Endothelial cell of umbilical vein (primary cell): ENCODE results near the gene CXCL11. TPM values are rescaled to one million over a fixed set of nuclear protein-coding genes. Genes with fewer than 3 reads are reported as not detected.

Source experiments
- BruUV-seq: library from RNA; stranded (reverse); fragments of 400-500 nt; replicated peaks from 2 replicates; lab custom pipeline; 2021; lab: Mats Ljungman, UMichigan
- CTCF ChIA-PET: fragments of 300-600, 350-600 bp; sonication (Branson Sonifier 250); formaldehyde crosslinking; loops from one replicate; lab custom pipeline; 2021; ENCODE audit warnings: antibody characterized with exemption, inconsistent platforms; lab: Charles Lee
- POLR2A ChIA-PET: fragments of 300-600, 350-600 bp; sonication (Branson Sonifier 250); formaldehyde crosslinking; loops from one replicate; lab custom pipeline; 2021; ENCODE audit warnings: antibody characterized with exemption, inconsistent platforms; lab: Charles Lee
- DNase-seq: peaks from one replicate; pipeline ENCODE4 v3.0.0-alpha.2; 2011; ENCODE audit warnings: low read depth, low spot score
- FAIRE-seq: peaks from 2 replicates; lab custom pipeline; 2011; peaks lifted over from hg19 to GRCh38; lab: Jason Lieb, UNC
- H2AFZ ChIP-seq: 2 replicates; pipeline ENCODE4 v1.6.0; 2012; ENCODE audit warnings: low read depth, low read length, control low read depth, inconsistent platforms
- H3K27ac ChIP-seq: 2 replicates; pipeline ENCODE4 v1.5.1; 2011; ENCODE audit warnings: low read depth, mild to moderate bottlenecking, control low read depth, low read length, moderate library complexity; ENCODE audit not compliant: insufficient read depth
- H3K27me3 ChIP-seq, 2 experiments: 2 replicates each; pipeline versions ENCODE4 v1.6.0 to v1.6.1; 2011; ENCODE audit warnings: low read length in 2 of 2, mixed read lengths in 1 of 2; ENCODE audit not compliant: control insufficient read depth in 2 of 2, insufficient read depth in 2 of 2
- H3K36me3 ChIP-seq, 2 experiments: 2 replicates in 1 of 2; 3 replicates in 1 of 2; pipeline ENCODE4 v1.5.1; 2011; ENCODE audit warnings: low read length in 2 of 2, mild to moderate bottlenecking in 1 of 2, moderate library complexity in 1 of 2; ENCODE audit not compliant: control insufficient read depth in 2 of 2, insufficient read depth in 2 of 2; ENCODE audit errors: extremely low read depth in 1 of 2
- H3K4me1 ChIP-seq: 3 replicates; pipeline ENCODE4 v1.5.1; 2011; ENCODE audit warnings: mild to moderate bottlenecking, low read length; ENCODE audit not compliant: control insufficient read depth, insufficient read depth; ENCODE audit errors: extremely low read depth
- H3K4me2 ChIP-seq: 2 replicates; pipeline ENCODE4 v1.6.1; 2011; ENCODE audit warnings: low read length, control low read depth, mixed read lengths; ENCODE audit not compliant: insufficient read depth
- H3K4me3 ChIP-seq, 3 experiments: fragments of 200-600 bp in 1 of 3; sonication (generic), shearing (Covaris generic) in 1 of 3; replicated peaks in 1 of 3; 2 replicates each; pipeline ENCODE4 v1.5.1; 2011 to 2016; ENCODE audit warnings: control low read depth in 3 of 3, low read length in 3 of 3, mild to moderate bottlenecking in 2 of 3, inconsistent platforms in 1 of 3, low read depth in 1 of 3, moderate library complexity in 1 of 3; ENCODE audit not compliant: insufficient read depth in 1 of 3
- H3K79me2 ChIP-seq: 2 replicates; pipeline ENCODE4 v1.6.0; 2012; ENCODE audit warnings: low read length, inconsistent platforms; ENCODE audit not compliant: control insufficient read depth, insufficient read depth
- H3K9ac ChIP-seq: replicated peaks from 2 replicates; pipeline ENCODE3; 2011; ENCODE audit warnings: low read length, control low read depth; ENCODE audit not compliant: insufficient read depth; ENCODE audit errors: extremely low read depth
- H3K9me1 ChIP-seq: replicated peaks from 3 replicates; pipeline ENCODE4 v1.6.0; 2011; ENCODE audit warnings: mild to moderate bottlenecking, low read length; ENCODE audit not compliant: control insufficient read depth, insufficient read depth; ENCODE audit errors: extremely low read depth
- H3K9me3 ChIP-seq: replicated peaks from 2 replicates; pipeline ENCODE4 v1.5.1; 2012; ENCODE audit warnings: low read length, inconsistent platforms; ENCODE audit not compliant: control insufficient read depth, insufficient read depth
- H4K20me1 ChIP-seq: replicated peaks from 2 replicates; pipeline ENCODE3; 2011; ENCODE audit warnings: mild to moderate bottlenecking, low read length; ENCODE audit not compliant: control insufficient read depth, insufficient read depth; ENCODE audit errors: extremely low read depth
- EZH2 ChIP-seq: IDR thresholded peaks from 2 replicates; pipeline ENCODE4 v1.6.1; 2012; ENCODE audit warnings: borderline replicate concordance, low read depth, mild to moderate bottlenecking, moderate library complexity, low read length, inconsistent platforms; ENCODE audit not compliant: severe bottlenecking
- FOS ChIP-seq: IDR thresholded peaks from 2 replicates; pipeline ENCODE4 v1.6.1; 2011; ENCODE audit warnings: mild to moderate bottlenecking, low read length, moderate library complexity, borderline replicate concordance; ENCODE audit not compliant: insufficient read depth
- GATA2 ChIP-seq: IDR thresholded peaks from 2 replicates; pipeline ENCODE4 v1.7.0; 2011; ENCODE audit warnings: low read depth, mild to moderate bottlenecking, moderate library complexity, mixed read lengths, low read length; ENCODE audit not compliant: insufficient read length, insufficient read depth
- JUN ChIP-seq: IDR thresholded peaks from 2 replicates; pipeline ENCODE4 v1.6.1; 2011; ENCODE audit warnings: borderline replicate concordance, low read depth; ENCODE audit not compliant: insufficient read length, insufficient read depth
- MAX ChIP-seq: IDR thresholded peaks from 2 replicates; pipeline ENCODE4 v1.6.1; 2011; ENCODE audit not compliant: insufficient read depth, insufficient read length
- MYC ChIP-seq: IDR thresholded peaks from one replicate; pipeline ENCODE4 v1.6.1; 2011; ENCODE audit warnings: mild to moderate bottlenecking, low read depth, low read length
- POLR2A ChIP-seq: IDR thresholded peaks from 2 replicates; pipeline ENCODE4 v1.6.1; 2012; ENCODE audit warnings: low read depth, mild to moderate bottlenecking, control low read depth, low read length
- POLR2AphosphoS5 ChIP-seq: IDR thresholded peaks from 2 replicates; pipeline ENCODE4 v1.6.1; 2012; ENCODE audit warnings: low read depth, mild to moderate bottlenecking, control low read depth, low read length, moderate library complexity; ENCODE audit not compliant: insufficient read depth
- dilution Hi-C: fragments of 300-500 bp; cut with MboI; formaldehyde crosslinking; loops from one replicate; pipeline ENCODE4 v1.15.0; 2019; ENCODE audit warnings: low sequenced_read_pairs; ENCODE audit not compliant: extremely low pct_ligation_motif_present
- intact Hi-C: fragments of 100-400 bp; cut with micrococcal nuclease; formaldehyde crosslinking; loops from one replicate; pipeline ENCODE4 v1.10.0; 2022
- polyA plus RNA-seq, 4 experiments: library from polyadenylated mRNA; depleted of rRNA in 3 of 4; stranded (reverse) in 3 of 4; unstranded in 1 of 4; fragments of >200 nt; gene quantifications; 2 replicates each; pipeline versions ENCODE4 v1.2.1 to v1.2.3, GENCODE V29; 2011 to 2012; ENCODE audit warnings: missing spikeins in 1 of 4
- total RNA-seq: library from RNA; stranded (reverse); gene quantifications from 2 replicates; pipeline ENCODE4 v1.2.3, GENCODE V29; 2021
- TF ChIP-seq, protein P1 (sequence below), 2 donors: IDR thresholded peaks; 1 replicate in 1 of 2; 2 replicates in 1 of 2; pipeline ENCODE4 v1.5.1; 2011; ENCODE audit warnings: low read length in 2 of 2, mild to moderate bottlenecking in 2 of 2, moderate library complexity in 2 of 2, control low read depth in 1 of 2, inconsistent platforms in 1 of 2, low read depth in 1 of 2; ENCODE audit not compliant: insufficient read depth in 1 of 2; ENCODE audit errors: extremely low read depth in 1 of 2

CXCL11 gene
- total and polyA plus RNA-seq, 2 donors (not counting 3 experiments of a cell fraction or from before 2014, with no cell fraction given), result 0.91 to 1.1 TPM

- intact Hi-C loops, result loop anchor here (1.0 to 5.0 kb wide), 3 partner anchors 72 to 170 kb away; no protein-coding TSS in a partner anchor
- TF ChIP-seq EZH2, result no peak
- TF ChIP-seq, protein P1, sequence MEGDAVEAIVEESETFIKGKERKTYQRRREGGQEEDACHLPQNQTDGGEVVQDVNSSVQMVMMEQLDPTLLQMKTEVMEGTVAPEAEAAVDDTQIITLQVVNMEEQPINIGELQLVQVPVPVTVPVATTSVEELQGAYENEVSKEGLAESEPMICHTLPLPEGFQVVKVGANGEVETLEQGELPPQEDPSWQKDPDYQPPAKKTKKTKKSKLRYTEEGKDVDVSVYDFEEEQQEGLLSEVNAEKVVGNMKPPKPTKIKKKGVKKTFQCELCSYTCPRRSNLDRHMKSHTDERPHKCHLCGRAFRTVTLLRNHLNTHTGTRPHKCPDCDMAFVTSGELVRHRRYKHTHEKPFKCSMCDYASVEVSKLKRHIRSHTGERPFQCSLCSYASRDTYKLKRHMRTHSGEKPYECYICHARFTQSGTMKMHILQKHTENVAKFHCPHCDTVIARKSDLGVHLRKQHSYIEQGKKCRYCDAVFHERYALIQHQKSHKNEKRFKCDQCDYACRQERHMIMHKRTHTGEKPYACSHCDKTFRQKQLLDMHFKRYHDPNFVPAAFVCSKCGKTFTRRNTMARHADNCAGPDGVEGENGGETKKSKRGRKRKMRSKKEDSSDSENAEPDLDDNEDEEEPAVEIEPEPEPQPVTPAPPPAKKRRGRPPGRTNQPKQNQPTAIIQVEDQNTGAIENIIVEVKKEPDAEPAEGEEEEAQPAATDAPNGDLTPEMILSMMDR (IDR thresholded peaks at IDR 0.05; ENCODE audit: extremely low read depth in 1 of 2, insufficient read depth in 1 of 2, low read depth in 1 of 2, low read length in 2 of 2), result peak; percentile 68 to 70
- no peak overlapping the region for H3K27ac ChIP-seq
- FAIRE-seq, result peak; percentile 86
- POLR2A ChIA-PET, result no interaction called here
- CTCF ChIA-PET, result interaction anchor here (1.3 to 6.7 kb wide), 3 partner anchors 13 to 71 kb away, joined by 3 to 127 read pairs (median 4); no protein-coding TSS in a partner anchor
- no peak overlapping the region for H3K4me2 ChIP-seq
- H3K36me3 ChIP-seq, result no peaks in the 10 kb centered on the region
- no peak overlapping the region for H2AFZ ChIP-seq
- DNase-seq, result peak; percentile 76
- H3K4me3 ChIP-seq, result no peak overlapping the region
- no peaks in the 10 kb centered on the region for H4K20me1 ChIP-seq
- peaks cover 0 to 2% of the 10 kb centered on the region in 2 experiments for H3K27me3 ChIP-seq
- no TSS peak for BruUV-seq
- H3K9ac ChIP-seq, result no peak overlapping the region
- H3K79me2 ChIP-seq, result no peaks in the 10 kb centered on the region
- H3K9me1 ChIP-seq, result no peaks in the 10 kb centered on the region
- H3K9me3 ChIP-seq, result no peaks in the 10 kb centered on the region
- H3K4me1 ChIP-seq, result no peaks in the 10 kb centered on the region
- dilution Hi-C loops, result no loop called here
Measured at GRCh38 chr4:76067652-76068286, 31.9 kb upstream of the CXCL11 start.

- dilution Hi-C loops (no loop called here), intact Hi-C loops (loop anchor here (5.0 kb wide), 2 partner anchors 149 to 169 kb away; no protein-coding TSS in a partner anchor)
- no peak overlapping the region for H3K9ac ChIP-seq
- FAIRE-seq (no peak), DNase-seq (no peak)
- H3K27ac ChIP-seq, result no peak overlapping the region
- TF ChIP-seq, protein P1 (IDR thresholded peaks at IDR 0.05; ENCODE audit: extremely low read depth in 1 of 2, insufficient read depth in 1 of 2, low read depth in 1 of 2, low read length in 2 of 2), result no peak
- TF ChIP-seq FOS, result no peak
- TF ChIP-seq JUN, result no peak
- no peak for TF ChIP-seq MYC
- TF ChIP-seq EZH2, result no peak
- TF ChIP-seq POLR2A, result no peak
- no peak for TF ChIP-seq POLR2AphosphoS5
- TF ChIP-seq MAX, result no peak
- no peak for TF ChIP-seq GATA2
- no peaks in the 10 kb centered on the region for H3K9me3 ChIP-seq
- CTCF ChIA-PET, result interaction anchor here (0.9 to 6.7 kb wide), 5 partner anchors 14 to 171 kb away, joined by 3 to 127 read pairs (median 3); no protein-coding TSS in a partner anchor
- H2AFZ ChIP-seq, result no peak overlapping the region
- H3K4me3 ChIP-seq, result no peak overlapping the region
- no peaks in the 10 kb centered on the region for H3K9me1 ChIP-seq
- peaks cover 3 to 4% of the 10 kb centered on the region in 2 experiments for H3K27me3 ChIP-seq
- H3K79me2 ChIP-seq, result no peaks in the 10 kb centered on the region
- H4K20me1 ChIP-seq, result no peaks in the 10 kb centered on the region
- no TSS peak for BruUV-seq
- H3K4me1 ChIP-seq, result no peaks in the 10 kb centered on the region
- POLR2A ChIA-PET, result no interaction called here
- no peaks in the 10 kb centered on the region for H3K36me3 ChIP-seq
- no peak overlapping the region for H3K4me2 ChIP-seq
Measured at GRCh38 chr4:76066546-76066945, 30.7 kb upstream of the CXCL11 start.
